DMS 273 (cell line): Measurements from ENCODE around the gene OR10A3.

Experiments used
- DNase-seq: peaks from one replicate; lab custom pipeline; 2025; ENCODE audit not compliant: unreplicated experiment; lab: John Stamatoyannopoulos, UW

OR10A3 gene

GRCh38 chr11:7941146-7941545, 362 bp downstream of the OR10A3 start:
- no peak for DNase-seq

GRCh38 chr11:7936615-7937014, 4.9 kb downstream of the OR10A3 start:
- DNase-seq, result no peak

- no peak for DNase-seq
These were observed 10.3 kb downstream of the OR10A3 start, which contains the start of gene OR10A6 for GRCh38 chr11:7931168-7931567. OR10A6 (minus strand) TSS chr11:7931268; CDS start chr11:7928662, 2,606 bp downstream.

- no peak for DNase-seq
These were observed 13.9 kb downstream of the OR10A3 start for GRCh38 chr11:7927635-7928034.

- DNase-seq, result no peak
These were observed 17.0 kb downstream of the OR10A3 start for GRCh38 chr11:7924536-7924935.

- DNase-seq, result no peak
These were observed 23.4 kb downstream of the OR10A3 start for GRCh38 chr11:7918141-7918540.

- DNase-seq, result no peak
These were observed 30.5 kb downstream of the OR10A3 start for GRCh38 chr11:7911011-7911410.

GRCh38 chr11:7910286-7910788, 31.2 kb downstream of the OR10A3 start:
- no peak for DNase-seq

GRCh38 chr11:7909585-7910285, 31.8 kb downstream of the OR10A3 start:
- DNase-seq, result no peak

- no peak for DNase-seq
These were observed 34.4 kb downstream of the OR10A3 start for GRCh38 chr11:7907121-7907520.

GRCh38 chr11:7906481-7906880, 35.0 kb downstream of the OR10A3 start:
- DNase-seq, result no peak

- no peak for DNase-seq
These were observed 35.5 kb downstream of the OR10A3 start for GRCh38 chr11:7905961-7906429.

GRCh38 chr11:7905549-7905948, 36.0 kb downstream of the OR10A3 start:
- no peak for DNase-seq

GRCh38 chr11:7904917-7905316, 36.6 kb downstream of the OR10A3 start:
- no peak for DNase-seq

- DNase-seq, result no peak
These were observed 37.6 kb downstream of the OR10A3 start for GRCh38 chr11:7903940-7904339.

- no peak for DNase-seq
These were observed 40.1 kb downstream of the OR10A3 start for GRCh38 chr11:7901319-7901854.

- DNase-seq, result no peak
These were observed 40.8 kb downstream of the OR10A3 start for GRCh38 chr11:7900686-7901085.

GRCh38 chr11:7899418-7899817, 42.1 kb downstream of the OR10A3 start:
- no peak for DNase-seq

GRCh38 chr11:7898666-7899283, 42.7 kb downstream of the OR10A3 start:
- DNase-seq, result no peak

GRCh38 chr11:7896009-7896785, 45.3 kb downstream of the OR10A3 start:
- DNase-seq, result no peak

- DNase-seq, result no peak
These were observed 47.3 kb downstream of the OR10A3 start for GRCh38 chr11:7894251-7894650.
